Thyroid gland (tissue), 4 donors: Measurements from ENCODE around the gene STARD6.
"Not testable (repeated sequence)": the region's sequence is repeated elsewhere in the genome, so short reads cannot be mapped to it uniquely, and the experiment has no call there.

Experiments used
- POLR2A ChIP-seq, 2 donors: fragments of 450-650 bp; IDR thresholded peaks; one replicate each; pipeline ENCODE4 v1.6.1; 2017; ENCODE audit warnings: antibody characterized with exemption in 2 of 2, mild to moderate bottlenecking in 2 of 2, moderate library complexity in 1 of 2
- TF ChIP-seq, protein P1 (sequence below), 6 experiments: fragments of 200-600 bp in 3 of 6; fragments of 450-650 bp in 3 of 6; sonication (generic) in 3 of 6; IDR thresholded peaks; one replicate each; pipeline ENCODE4 v1.5.1; 2016 to 2019; ENCODE audit warnings: antibody characterized with exemption in 6 of 6, mild to moderate bottlenecking in 2 of 6, inconsistent platforms in 1 of 6, moderate library complexity in 1 of 6

DNA sequence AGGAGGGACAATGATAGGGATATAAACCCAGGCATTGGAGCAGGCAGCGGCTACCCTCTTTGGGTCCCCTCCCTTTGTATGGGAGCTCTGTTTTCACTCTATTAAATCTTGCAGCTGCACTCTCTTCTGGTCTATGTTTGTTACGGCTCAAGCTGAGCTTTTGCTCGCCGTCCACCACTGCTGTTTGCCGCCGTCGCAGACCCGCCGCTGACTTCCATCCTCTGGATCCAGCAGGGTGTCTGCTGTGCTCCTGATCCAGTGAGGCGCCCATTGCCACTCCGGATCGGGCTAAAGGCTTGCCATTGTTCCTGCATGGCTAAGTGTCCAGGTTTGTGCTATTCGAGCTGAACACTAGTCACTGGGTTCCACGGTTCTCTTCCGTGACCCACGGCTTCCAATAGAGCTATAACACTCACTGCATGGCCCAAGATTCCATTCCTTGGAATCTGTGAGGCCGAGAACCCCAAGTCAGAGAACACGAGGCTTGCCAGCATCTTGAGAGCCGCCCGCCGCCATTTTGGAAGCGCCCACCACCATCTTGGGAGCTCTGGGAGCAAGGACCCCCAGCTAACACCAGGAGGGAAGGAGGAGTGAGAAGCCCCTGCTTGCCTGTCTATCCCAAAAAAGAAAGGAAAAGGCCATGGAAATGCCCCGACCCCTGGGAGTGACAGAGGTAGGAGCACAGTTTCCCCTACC lies 29.3 kb upstream of the STARD6 start:
- TF ChIP-seq, protein P1, sequence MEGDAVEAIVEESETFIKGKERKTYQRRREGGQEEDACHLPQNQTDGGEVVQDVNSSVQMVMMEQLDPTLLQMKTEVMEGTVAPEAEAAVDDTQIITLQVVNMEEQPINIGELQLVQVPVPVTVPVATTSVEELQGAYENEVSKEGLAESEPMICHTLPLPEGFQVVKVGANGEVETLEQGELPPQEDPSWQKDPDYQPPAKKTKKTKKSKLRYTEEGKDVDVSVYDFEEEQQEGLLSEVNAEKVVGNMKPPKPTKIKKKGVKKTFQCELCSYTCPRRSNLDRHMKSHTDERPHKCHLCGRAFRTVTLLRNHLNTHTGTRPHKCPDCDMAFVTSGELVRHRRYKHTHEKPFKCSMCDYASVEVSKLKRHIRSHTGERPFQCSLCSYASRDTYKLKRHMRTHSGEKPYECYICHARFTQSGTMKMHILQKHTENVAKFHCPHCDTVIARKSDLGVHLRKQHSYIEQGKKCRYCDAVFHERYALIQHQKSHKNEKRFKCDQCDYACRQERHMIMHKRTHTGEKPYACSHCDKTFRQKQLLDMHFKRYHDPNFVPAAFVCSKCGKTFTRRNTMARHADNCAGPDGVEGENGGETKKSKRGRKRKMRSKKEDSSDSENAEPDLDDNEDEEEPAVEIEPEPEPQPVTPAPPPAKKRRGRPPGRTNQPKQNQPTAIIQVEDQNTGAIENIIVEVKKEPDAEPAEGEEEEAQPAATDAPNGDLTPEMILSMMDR (IDR thresholded peaks at IDR 0.05) = not testable (repeated sequence)
- TF ChIP-seq POLR2A (IDR thresholded peaks at IDR 0.05) = not testable (repeated sequence)
